HT1080 (cell line): ENCODE data around the gene FEN1. TPM values are rescaled to one million over a fixed set of nuclear protein-coding genes. Genes with fewer than 3 reads are reported as not detected.

Experiments
- DNase-seq: peaks from one replicate; pipeline ENCODE4 v3.0.0-alpha.2; 2015; ENCODE audit warnings: low read depth
- total RNA-seq: library from RNA; depleted of rRNA; stranded (reverse); fragments of >200 nt; shearing (Covaris generic); gene quantifications from 2 replicates; pipeline ENCODE4 v1.2.3, GENCODE V29; 2014; rRNA removed

Gene FEN1
- total RNA-seq, 1 experiment from 2014 or later, result 261 TPM

- DNase-seq, result no peak
These were observed 49.2 kb downstream of the FEN1 start for GRCh38 chr11:61841636-61842527.

DNA sequence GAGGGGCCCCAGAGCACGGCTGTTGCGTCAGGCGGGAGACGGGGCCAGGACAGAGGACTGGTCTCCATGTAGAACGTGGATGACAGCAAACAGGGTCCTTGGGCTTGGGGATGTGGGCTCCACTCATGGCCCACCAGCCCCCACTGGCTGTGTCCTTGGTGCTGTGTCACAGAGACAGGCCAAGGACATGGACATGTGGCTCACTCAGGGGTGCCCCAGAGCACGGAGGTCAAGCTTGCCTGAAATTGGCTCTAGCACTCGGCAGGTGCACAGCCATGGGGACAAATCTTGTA is 49.8 kb downstream of the FEN1 start:
- no peak for DNase-seq

- DNase-seq, result no peak
These were observed 52.3 kb downstream of the FEN1 start for GRCh38 chr11:61844909-61845565.

- no peak for DNase-seq
These were observed 53.8 kb downstream of the FEN1 start for GRCh38 chr11:61846362-61847020.

Other genes with a start within 250 kb of the FEN1 start
- gene SYT7, start 211.8 kb upstream of the FEN1 start, total RNA-seq, result 1.8 and 2.0 TPM in 2 replicates
- gene DAGLA, start 112.5 kb upstream of the FEN1 start, total RNA-seq, result 3.7 and 6.2 TPM in 2 replicates
- 2.8 and 2.9 TPM in 2 replicates for gene MYRF, start 40.3 kb upstream of the FEN1 start, total RNA-seq
- gene TMEM258, start 312 bp upstream of the FEN1 start, total RNA-seq, result 178 and 184 TPM in 2 replicates
- 103 and 108 TPM in 2 replicates for gene FADS1, start 24.1 kb downstream of the FEN1 start, total RNA-seq
- 105 and 125 TPM in 2 replicates for gene FADS2, start 35.4 kb downstream of the FEN1 start, total RNA-seq
- 61.3 and 65.3 TPM in 2 replicates for gene FADS3, start 98.6 kb downstream of the FEN1 start, total RNA-seq
- 3.1 and 4.8 TPM in 2 replicates for gene RAB3IL1, start 124.7 kb downstream of the FEN1 start, total RNA-seq
- not detected in 2 replicates for gene BEST1, start 157.4 kb downstream of the FEN1 start, total RNA-seq
- 334 and 1,409 TPM in 2 replicates for gene FTH1, start 174.7 kb downstream of the FEN1 start, total RNA-seq